HEK293T (cell line): ENCODE measurements around the gene RBP3.

Experiments used
- BHLHE40 ChIP-seq: fragments of 450-650 bp; IDR thresholded peaks from 2 replicates; pipeline ENCODE4 v1.6.1; 2016; ENCODE audit warnings: mild to moderate bottlenecking, moderate library complexity, borderline replicate concordance
- ELF4 ChIP-seq: fragments of 450-650 bp; IDR thresholded peaks from 2 replicates; pipeline ENCODE4 v1.6.1; 2017; ENCODE audit warnings: antibody characterized with exemption
- FOXK2 ChIP-seq: fragments of 450-650 bp; IDR thresholded peaks from 2 replicates; pipeline ENCODE4 v1.6.1; 2016; ENCODE audit warnings: mild to moderate bottlenecking
- FOXM1 ChIP-seq: fragments of 450-650 bp; IDR thresholded peaks from 2 replicates; pipeline ENCODE4 v1.6.1; 2017; ENCODE audit warnings: mild to moderate bottlenecking, borderline replicate concordance
- NFRKB ChIP-seq: fragments of 450-650 bp; IDR thresholded peaks from 2 replicates; pipeline ENCODE4 v1.6.1; 2016; ENCODE audit warnings: mild to moderate bottlenecking, moderate library complexity
- SUZ12 ChIP-seq: fragments of 450-650 bp; IDR thresholded peaks from 2 replicates; pipeline ENCODE4 v1.6.1; 2016; ENCODE audit warnings: mild to moderate bottlenecking

GRCh38 chr10:47315421-47315820 lies 32.7 kb upstream of the RBP3 start:
- TF ChIP-seq ELF4: no peak
- TF ChIP-seq NFRKB: no peak
- no peak for TF ChIP-seq BHLHE40
- no peak for TF ChIP-seq SUZ12
- TF ChIP-seq FOXM1: no peak
- TF ChIP-seq FOXK2: no peak
